Measurements from ENCODE around the gene TMEM184A. TPM values are rescaled to one million over a fixed set of nuclear protein-coding genes. Genes with fewer than 3 reads are reported as not detected.

The TMEM184A gene
- polyA plus RNA-seq, 4 donors = 3.5 to 11.5 (median 6.8) TPM

DNA sequence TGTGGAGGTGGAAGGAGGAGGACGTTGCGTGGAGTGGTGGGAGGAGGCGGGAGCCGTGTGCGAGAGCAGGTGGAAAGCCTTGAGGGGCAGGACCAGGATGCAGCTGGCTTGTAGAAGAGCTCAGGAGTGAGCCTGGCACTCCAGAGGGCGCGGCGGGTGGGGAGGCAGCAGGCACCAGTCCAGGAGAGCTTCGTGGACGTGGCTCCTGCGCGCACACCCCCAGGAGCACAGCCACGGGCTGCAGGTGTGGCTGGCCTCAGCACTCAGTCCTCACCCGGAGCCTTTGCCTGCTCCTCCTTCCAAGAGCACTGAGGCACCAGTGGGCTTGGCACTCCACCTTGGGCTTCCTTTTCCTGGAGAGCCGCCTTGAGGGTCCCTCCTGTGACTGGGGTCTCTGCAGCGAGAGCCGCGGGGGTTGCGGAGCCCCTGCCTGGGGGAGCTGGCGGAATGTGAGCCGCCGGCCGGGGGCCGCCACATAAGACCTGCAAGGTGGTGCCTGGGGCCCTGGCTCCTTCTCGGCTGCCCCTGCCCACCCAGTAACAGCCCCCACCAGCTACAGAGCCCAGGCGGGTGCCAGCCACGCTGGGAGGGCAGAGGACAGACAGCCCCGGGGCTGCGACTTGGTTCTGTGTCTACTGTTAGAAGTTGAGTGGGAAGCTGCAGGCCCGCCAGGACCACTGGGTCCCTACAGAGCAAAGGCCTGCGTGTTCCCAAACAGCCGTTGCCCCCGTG, 14.4 kb downstream of the TMEM184A start:
- no peak for DNase-seq (ENCODE audit: low read depth in 4 of 4, low spot score in 2 of 4)

DNA sequence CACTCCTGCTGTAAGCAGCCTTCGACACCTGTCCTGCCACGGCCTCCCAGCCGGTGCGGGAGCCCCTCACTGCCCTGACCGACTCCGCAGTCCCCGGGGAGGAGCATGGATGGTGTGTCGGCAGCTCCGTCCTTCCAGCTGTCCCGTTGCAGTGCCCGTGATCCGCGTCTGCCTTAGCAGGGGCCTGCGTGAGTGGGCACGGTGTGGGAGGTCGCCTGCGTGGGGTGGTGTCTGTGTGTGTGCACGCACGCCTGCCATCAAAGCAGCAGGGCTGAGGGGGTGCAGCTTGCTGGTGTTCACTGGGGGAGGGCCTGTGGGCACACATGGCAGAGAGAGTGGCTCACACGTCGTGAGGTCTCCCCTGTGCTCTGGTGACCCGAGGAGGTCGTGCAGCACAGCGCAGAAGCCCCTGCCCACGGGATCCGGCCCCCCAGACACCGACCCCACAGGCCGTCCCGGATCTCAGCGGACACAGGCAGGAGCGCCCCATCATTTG, 15.2 kb downstream of the TMEM184A start:
- no peak for DNase-seq (ENCODE audit: low read depth in 4 of 4, low spot score in 2 of 4)

DNA sequence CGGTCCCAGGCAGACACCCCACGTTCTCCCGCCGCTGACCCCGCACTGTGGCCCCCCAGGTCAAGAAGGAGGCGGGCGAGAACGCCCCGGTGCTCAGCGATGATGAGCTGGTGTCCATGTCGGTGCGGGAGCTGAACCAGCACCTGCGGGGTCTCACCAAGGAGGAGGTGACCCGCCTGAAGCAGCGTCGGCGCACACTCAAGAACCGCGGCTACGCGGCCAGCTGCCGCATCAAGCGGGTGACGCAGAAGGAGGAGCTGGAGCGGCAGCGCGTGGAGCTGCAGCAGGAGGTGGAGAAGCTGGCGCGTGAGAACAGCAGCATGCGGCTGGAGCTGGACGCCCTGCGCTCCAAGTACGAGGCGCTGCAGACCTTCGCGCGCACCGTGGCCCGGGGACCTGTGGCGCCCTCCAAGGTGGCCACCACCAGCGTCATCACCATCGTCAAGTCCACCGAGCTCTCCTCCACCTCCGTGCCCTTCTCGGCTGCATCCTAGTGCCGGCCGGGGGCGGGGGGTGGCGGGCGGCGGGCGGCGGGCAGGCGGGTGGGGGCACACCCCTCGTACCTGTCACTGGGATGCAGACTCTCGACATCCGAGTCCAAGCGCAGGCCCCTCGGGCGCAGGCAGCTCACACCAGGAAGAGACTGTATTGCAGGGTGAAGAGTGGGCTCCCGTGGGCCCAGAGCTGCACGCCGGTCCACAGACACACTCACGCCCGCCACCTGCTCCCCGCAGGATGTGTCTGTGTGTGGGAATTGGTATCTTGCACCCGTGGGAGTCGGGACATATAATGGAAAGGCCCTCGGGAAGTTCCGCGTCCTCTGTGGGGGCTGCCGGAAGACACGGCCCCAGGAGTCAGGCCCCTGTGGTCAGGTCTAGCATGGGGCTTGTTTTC, 15.9 kb downstream of the TMEM184A start:
- no peak for DNase-seq (ENCODE audit: low read depth in 4 of 4, low spot score in 2 of 4)

GRCh38 chr7:1539181-1539881, 16.7 kb downstream of the TMEM184A start:
- DNase-seq (ENCODE audit: low read depth in 4 of 4, low spot score in 2 of 4) = no peak

DNA sequence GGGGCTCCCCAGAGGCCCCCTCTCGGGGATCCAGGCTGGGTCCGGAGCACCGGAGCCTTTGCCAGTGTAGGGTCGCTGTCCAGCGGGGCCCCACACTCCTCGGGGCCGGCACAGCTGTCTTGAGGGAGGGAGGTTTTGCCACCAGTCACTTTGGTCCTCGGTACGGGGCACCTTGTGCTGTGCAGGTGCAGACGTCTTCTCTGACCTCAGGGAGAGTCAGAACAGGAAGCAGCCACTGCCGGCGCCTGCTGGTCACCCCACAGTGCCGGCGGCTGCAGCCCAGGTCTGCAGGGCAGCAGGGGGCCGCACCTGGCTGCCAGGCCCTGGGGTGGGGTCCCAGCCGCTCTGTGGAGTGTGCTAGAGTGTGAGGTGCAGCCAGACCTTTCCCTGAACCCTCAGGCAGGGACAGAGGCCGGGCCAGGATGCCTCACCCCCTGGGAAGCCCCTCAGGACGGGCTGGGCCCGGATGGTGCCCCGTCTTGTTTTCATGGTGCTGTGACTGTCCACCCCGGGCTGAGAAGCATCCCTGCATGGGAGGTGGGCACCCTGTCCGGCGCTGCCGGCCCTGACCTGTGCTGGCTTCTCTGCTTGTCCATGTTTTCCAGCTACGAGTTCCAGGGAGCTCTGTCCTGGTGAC, 17.3 kb downstream of the TMEM184A start:
- no peak for DNase-seq (ENCODE audit: low read depth in 4 of 4, low spot score in 2 of 4)

DNA sequence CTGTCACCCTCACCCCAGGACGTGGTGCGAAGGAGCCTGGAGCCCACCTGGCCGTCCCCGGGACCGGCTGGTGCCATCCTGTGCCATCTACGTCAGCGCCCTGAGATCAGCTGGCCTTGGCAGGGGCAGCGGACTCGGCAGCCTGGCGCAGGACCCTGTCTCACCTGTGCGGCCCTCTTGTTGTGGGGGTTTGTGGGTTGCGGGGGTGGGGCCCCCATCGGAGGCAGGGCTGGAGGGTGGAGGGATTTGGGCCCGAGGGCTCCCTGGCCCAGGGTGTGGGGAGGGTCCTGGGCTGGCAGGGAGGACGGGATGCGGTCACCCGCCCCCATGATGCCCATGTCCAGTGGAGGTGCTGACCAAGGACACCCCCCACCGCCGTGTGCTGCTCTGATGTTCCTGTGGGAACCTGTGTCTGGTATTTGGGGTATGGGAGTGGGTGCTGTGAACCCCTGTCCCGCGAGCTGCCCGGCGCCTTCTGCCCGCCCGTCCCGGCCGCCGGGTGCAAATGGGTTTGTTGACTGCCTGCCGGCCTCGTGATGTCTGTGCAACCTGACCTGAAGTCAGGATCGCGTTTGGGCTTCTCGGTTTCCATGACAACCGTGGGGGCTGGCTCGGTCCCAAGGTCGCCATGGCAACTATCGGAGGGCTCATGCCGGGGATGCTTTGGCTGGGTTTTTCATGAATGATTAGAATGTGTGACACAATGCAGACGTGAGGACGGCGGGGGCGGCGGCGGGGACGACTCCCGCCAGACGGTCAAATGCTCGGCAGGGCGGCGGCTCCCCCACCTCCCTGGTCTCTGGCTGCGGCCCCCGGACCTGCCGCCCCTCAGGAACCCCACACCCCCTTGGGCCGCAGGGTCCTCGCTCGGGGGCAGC, 18.2 kb downstream of the TMEM184A start:
- DNase-seq (ENCODE audit: low read depth in 4 of 4, low spot score in 2 of 4) = peak in 3 of 4 donors; percentile 78 to 89 (median 83)

DNA sequence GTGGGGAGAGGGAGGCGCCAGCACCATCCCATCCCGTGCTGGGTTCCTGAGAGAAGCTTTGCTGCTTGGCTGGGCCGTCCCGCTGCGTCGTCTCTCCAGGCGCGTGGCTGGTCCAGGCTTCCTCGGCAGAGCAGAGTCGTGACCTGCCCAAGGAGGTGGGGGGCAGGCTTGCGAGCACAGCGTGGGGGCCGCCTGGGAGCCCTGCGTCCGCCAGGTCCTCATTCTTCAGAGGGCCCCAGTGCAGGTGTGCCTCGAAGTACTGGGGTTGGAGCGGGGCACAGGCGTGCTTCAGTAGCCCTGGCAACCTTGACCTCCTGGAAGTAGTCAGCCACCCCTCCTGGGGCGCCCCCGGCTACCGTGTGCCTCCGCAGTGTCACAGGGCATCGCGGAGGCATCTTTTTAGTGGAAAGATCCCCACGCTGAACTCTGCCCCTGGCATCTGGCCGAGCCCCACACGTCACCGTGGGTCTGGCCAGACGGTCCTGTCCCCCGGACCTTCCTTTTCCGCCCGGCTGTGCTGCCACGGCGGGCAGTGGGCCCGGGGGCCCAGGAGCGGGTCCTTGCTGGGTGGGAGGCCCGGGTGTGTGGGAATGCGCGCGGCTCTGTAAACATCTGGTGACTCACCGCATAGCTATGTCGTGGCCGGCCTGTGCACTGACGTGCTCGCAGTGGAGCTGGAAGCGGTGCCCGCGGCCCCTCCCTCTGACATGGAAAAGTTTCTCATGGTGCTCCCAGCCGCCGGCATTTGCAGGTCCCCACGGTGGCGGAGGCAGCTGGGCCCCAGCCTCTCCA, 19.1 kb downstream of the TMEM184A start:
- DNase-seq (ENCODE audit: low read depth in 4 of 4, low spot score in 2 of 4) = peak in 3 of 4 donors; percentile 75 to 85 (median 82)

DNA sequence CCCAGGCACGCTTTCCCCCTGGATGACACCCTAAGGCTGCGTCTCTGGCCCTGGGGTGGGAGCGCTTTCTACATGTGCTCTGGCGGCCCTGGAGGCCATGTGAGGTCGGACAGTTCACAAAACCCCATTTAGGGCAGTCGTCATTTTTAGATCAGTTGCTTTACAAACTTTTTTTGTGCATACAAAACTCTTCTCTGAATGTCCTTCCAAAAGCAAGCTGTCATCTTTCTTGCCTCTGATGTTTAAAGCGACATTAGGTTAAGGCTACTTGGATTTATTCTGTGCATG, 19.6 kb downstream of the TMEM184A start:
- no peak for DNase-seq (ENCODE audit: low read depth in 4 of 4, low spot score in 2 of 4)

GRCh38 chr7:1535701-1536454, 20.1 kb downstream of the TMEM184A start:
- DNase-seq (ENCODE audit: low read depth in 4 of 4, low spot score in 2 of 4) = no peak

- DNase-seq (ENCODE audit: low read depth in 4 of 4, low spot score in 2 of 4) = no peak
Observed at GRCh38 chr7:1535100-1535458, 20.9 kb downstream of the TMEM184A start.

DNA sequence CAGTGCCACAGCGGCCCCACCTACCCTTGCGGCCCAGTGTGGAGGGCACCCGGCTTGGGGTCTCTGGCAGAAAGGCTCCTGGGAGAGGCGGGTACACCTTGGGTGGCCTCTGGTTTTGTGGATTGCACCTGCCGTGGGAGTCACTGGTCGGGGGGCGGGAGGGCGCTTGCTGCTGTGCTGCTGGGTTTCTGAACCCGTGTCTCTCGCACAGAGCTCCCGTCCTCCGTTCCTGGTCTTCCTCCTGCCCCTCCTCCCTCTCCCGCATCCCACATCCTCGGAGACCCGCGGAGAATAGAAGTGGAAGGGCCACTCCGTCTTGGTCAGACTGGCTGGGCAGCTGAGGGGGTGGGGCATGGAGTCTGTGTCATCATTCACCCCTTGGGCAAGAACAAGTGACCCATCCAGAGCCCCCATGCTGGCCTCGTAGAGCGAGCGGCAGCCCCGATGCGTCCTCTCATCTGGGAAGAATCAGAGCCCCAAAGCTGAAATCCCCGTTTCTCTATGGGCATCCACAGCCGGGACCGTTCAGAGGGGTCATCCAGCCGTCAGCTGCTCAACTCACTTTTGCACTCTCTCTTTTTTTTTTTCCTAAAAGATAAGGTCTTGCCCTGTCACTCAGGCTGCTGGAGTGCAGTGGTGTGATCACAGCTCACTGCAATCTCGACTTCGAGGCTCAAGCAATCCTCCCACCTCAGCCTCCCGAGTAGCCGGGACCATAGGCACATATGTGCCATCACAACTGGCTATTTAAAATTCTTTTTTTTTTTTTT, 21.5 kb downstream of the TMEM184A start:
- no peak for DNase-seq (ENCODE audit: low read depth in 4 of 4, low spot score in 2 of 4)

DNA sequence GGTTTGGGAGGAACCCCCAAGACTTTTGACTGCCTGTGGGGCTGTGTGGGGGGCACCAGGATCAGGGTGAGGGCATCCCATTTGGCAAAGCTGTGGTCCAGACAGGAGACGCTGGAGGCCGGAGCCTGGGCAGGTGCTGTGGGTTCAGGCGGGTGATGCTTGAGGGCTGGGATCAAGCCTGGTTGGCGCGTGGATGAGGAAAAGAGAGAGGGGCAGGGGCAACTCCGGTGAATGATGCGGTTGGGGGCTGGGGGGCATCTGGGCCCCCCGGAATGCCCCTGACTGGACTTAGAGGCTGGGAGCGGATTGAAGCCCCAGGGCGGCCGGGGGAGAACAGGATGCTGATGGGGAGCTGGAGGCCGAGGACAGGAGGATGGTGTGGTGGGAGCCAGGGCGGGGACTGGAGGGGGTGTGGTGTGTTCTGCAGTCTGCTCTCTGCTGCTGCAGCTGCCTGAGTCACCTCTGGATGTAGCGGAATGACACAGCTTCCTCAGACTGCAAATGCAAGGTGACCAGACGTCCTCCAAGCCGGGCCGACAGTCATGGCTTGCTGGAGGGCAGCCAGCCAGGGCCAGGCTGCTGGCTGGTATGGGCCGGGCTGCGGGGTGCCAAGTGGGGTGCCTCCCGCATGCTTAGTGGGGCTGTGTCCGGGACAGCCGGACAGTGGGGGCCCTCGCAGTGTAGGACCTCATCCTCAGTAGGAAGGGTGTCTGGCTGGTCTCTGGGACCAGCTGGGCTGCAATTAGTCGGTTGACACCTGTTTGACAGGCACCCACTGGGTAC, 22.3 kb downstream of the TMEM184A start:
- no peak for DNase-seq (ENCODE audit: low read depth in 4 of 4, low spot score in 2 of 4)

GRCh38 chr7:1533255-1533546, 22.8 kb downstream of the TMEM184A start:
- no peak for DNase-seq (ENCODE audit: low read depth in 4 of 4, low spot score in 2 of 4)

- no peak for DNase-seq (ENCODE audit: low read depth in 4 of 4, low spot score in 2 of 4)
Observed at GRCh38 chr7:1532456-1533254, 23.4 kb downstream of the TMEM184A start.

DNA sequence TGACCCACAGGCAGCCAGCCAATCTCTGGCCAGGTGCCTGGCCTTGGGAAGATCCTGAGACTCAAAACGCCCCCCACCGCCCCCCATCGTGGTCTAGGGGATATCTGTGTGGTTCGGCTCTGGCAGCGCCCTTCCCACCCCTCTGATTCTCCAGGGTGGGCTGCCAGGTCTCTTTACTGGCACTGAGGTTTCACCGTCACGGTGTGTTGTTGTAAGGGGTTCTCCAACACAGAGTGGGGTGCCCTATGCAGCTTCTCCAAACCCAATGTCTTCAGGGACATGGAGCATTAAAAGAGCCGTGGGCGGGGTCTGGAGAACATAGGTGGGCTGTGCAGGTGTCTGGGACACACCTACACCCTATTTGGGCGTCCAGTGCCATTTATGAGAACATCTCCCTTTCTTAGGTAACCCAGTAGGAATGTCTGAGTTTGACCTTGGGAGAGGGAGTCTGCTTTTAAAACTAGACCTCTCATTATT, 24.0 kb downstream of the TMEM184A start:
- DNase-seq (ENCODE audit: low read depth in 4 of 4, low spot score in 2 of 4) = no peak

All from left renal cortex interstitium (tissue), 4 donors.